DLD1 (cell line): ENCODE measurements around the gene CUTC.
"Not testable (repeated sequence)": the region's sequence is repeated elsewhere in the genome, so short reads cannot be mapped to it uniquely, and the experiment has no call there.

ENCODE experiments used
- in situ Hi-C: cut with HindIII; loops from 2 replicates; pipeline ENCODE4 v1.10.0; 2017; ENCODE audit warnings: low sequenced_read_pairs

The CUTC gene

DNA sequence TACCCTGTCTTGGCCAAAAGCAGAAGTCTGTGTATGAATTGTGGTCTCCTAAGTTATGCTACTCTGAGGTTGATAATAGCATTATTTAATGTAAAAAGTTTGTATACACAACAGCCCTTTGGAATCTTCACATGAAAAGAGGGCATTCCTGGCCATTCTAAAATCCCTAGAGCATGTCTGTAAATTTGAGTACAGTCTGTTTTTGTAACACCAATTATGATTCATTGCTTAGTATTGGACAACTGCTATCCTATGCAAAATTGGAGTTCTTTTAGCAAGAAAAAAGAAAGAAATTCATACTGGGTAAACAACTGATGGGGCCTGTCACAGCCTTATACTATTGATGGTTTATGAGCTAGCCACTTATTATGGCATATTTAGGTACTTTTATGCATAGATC, 10.2 kb downstream of the CUTC start:
- in situ Hi-C loops: no loop called here

DNA sequence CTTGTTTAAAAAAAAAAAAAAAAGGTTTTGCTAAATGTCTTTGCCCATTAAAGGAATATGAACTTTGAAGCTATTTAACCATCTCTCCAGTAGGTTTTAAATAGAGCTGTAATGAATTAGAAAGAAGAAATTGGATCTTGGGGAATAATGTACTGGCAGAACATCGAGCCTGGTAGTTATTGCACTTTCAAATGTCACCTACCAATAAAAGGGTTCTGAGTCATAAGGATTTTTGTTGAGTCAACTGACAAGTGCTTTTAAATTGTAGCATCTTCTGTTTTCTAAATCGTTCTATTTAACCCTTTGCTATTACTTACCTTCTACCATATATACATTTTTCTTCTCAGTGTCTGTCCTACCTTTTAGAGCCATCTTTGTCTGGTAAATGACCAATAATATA, 10.7 kb downstream of the CUTC start:
- in situ Hi-C loops: no loop called here

DNA sequence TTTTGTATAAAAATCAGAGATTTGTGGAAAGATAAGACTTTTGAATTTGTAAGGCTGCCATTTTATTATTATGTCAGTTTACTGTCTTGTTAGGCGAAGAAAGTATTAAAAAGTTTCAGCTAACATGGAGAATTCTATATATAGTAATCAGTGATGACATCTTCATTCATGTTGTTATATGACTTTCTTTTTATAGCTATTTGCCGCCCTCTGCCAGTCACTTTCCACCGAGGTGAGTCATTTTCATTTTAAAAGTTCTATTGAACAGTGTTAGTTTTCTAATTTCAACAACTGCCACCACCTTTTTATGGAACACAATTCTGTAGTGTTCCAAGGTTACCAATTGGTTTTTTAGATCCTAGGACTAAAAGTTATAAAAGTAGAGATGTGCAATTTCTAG, 11.8 kb downstream of the CUTC start:
- in situ Hi-C loops: no loop called here

DNA sequence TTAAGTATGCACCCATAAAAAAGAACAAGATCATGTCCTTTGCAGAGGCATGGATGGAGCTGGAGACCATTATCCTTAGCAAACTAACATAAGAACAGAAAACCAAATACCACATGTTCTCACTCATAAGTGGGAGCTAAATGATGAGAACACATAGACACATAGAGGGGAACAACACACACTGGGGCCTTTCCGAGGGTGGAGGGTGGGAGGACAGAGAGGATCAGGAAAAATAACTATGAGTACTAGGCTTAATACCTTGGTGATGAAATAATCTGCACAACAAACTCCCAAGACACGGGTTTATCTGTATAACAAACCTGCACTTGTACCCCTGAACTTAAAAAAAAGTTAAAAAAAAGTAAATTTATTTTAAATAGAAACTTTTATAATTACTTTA, 14.1 kb downstream of the CUTC start:
- in situ Hi-C loops: not testable (repeated sequence)

DNA sequence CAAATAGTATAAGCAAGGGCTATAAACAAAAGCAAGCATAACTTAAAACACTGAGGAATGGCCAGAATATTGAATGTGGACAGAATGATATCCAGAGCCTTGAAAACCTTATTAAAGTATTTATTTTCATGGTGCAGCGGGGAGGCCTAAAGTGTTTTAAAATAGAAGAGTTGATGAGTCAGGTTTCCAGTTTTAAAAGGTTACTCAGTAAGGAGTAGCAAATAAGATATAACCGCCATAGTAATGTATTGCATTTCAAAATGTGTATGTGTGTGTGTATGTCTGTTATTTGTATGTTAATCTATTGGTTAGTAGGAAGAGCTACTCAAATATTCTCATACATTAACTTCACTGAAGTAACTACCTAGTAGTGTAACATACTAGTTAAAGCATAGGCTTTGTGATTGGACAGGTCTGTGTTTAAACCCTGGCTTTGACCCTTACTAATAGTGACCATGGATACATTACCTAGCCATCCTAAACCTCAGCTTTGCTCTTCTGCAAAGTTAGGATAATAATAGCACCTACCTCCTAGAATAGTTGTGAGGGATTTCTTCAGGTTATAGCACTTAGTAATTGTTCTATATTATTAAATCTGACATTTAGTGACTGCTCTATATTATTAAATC, 16.9 kb downstream of the CUTC start:
- in situ Hi-C loops: no loop called here

DNA sequence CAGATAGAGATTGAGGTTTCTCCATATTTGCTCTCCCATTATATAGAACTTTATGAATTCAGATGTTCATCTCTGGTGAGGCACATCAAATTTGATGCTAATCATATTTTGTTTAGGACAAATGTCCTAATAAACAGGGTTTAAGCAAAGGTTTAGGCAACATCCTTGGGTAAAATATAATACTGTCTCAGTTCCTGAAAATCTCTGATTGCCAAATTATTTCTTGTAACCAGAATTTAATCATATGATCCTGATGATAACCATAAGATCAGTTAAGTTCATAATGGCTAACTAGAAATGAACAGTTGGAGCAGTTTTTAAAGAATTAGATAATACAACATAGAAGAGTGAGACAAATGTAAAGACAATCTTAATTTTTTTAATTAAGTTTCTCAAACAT, 18.6 kb downstream of the CUTC start:
- in situ Hi-C loops: no loop called here

DNA sequence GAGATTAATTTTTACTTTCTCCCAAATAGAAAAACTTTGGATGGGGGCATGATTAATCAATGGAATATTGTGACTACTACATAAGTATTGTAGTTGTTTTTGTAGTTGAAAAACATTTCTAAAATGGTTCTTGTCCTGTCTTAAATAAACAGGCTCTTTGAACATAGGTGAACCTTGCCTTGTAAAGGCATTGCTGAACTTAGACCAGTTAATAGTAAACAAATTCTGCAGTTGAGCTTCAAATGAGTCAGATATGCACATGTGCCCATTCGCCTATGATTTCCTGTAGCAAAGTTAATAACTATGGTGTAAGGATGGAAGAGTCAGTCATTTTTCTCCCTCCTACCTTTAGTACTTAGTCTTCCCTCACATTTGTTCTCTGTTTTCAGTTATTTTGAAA, 22.6 kb downstream of the CUTC start:
- in situ Hi-C loops: no loop called here

DNA sequence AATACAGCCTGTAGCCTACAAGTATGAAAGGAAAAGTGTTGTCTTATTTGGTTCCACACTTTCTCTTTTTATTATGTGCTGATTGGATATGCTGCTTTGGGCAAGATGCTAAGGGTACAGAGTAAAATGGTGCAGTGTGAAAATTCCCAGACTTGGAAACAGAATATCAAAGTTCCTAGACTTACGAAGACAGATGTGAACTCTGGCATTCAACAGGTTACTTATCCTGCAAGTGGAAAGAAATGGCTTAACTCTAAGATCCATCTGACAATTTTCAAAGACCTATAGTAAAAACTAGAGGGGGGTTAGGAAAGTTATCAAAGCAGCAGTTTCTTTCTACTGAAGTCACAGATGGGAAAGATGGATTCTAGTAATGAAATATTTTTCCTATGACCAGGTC, 24.1 kb downstream of the CUTC start:
- in situ Hi-C loops: no loop called here

DNA sequence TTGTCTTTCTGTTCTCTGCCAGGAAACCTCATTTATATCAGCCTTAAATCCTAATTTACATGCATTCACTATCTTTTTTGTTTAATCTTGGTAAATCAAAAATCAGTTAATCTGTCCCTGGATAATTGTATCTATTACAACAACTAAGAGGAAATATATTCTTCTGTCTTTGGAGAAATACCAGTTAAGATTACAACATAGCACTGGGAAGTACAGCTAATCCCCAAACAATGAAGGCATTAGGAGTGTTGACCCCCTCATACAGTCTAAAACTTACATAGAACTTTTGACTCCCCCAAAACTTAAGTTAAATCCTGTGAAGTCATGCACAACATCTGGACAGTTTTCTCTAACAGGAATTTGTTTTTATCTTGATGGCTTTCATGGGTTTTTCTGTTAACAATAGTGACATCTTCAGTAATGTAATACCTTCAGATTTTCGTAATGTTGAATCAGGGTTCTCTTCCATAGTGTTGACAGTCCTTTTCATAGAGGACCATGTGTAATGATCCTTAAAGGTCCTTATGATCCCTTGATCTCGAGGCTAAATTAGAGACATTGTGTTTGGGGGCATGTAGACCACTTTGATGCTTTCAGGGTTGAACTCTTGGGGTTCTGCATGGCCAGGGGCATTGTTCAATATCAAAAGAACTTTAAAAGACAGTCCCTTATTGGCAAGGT, 26.3 kb downstream of the CUTC start:
- in situ Hi-C loops: no loop called here

DNA sequence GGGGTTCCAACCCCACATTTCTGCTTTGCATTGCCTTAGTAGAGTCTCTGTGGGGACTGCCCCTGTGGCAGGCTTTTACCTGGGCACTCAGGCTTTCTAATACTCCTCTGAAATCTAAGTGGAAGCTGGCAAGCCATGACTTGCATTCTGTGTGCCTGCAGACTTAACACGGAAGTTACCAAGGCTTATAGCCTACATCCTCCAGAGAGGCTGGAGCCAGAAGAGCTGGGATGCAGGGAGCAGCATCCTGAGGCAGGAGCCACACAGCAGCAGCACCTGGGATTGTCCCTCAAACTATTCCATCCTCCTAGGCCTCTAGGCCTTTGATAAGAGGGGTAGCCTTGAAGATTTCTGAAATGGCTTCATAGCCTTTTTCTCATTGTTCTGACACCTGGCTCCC, 28.3 kb downstream of the CUTC start:
- in situ Hi-C loops: no loop called here

DNA sequence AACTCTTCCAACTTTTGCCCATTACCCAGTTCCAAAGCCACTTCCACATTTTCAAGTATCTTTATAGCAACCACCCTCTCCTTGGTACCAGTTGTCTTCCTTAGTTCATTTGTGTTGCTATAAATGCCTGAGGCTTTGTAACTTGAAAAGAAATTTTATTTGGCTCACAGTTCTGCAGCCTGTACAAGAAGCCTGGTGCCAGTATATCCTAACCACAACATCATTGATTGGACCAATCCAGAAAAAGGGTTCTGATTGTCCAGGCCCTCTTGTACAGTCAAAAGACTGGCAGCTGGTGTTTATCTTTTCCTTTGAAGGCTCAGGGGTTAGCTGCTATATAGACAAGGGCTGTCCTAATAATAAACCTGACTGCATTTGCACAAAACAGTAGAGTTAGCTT, 29.3 kb downstream of the CUTC start:
- in situ Hi-C loops: no loop called here

DNA sequence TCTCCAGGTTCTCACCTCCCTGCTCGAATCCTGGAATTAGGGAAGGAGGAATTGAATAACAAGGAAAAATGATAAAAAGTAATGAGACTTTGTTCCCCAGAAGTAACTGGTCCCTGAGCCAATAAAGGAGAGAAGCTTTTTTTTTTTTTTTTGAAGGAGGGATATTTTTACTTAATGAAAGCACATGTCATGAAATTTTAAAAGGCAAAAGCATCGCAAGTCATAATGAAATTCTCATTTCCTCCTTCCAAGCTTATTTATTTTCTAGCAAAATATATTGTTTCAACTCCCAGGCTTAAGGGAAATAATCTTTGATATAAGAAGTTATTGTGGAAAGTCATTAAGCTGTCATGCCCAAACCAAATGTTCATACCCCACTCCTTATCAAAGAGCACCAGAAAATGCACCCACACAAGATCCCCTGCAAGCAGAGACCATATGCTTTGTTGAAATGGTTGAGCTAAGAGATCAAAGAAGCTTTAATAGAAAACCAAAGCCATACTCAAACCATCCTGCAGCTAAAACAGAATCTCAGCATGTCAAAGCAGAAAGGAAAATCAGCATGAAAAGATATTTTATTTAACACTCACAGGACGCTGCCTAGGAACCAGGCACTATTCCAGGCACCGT, 33.8 kb downstream of the CUTC start:
- in situ Hi-C loops: no loop called here

DNA sequence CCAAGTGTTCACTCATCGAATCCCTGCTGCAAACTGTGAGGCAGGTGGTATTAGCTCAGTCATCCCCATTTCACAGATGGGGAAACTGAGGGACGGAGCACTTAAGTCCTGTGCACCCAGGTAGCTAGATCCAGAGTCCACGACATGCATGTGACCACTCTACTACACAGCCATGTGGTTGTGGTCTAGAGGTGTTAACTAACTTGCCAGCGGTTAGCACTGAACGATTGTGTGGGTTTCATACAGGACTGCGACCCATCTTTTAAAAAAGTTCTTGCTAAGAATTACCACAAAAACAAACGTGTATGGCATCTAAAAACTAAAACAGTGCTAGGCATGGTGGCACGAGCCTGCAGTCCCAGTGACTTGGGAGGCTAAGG, 34.3 kb downstream of the CUTC start:
- in situ Hi-C loops: no loop called here

DNA sequence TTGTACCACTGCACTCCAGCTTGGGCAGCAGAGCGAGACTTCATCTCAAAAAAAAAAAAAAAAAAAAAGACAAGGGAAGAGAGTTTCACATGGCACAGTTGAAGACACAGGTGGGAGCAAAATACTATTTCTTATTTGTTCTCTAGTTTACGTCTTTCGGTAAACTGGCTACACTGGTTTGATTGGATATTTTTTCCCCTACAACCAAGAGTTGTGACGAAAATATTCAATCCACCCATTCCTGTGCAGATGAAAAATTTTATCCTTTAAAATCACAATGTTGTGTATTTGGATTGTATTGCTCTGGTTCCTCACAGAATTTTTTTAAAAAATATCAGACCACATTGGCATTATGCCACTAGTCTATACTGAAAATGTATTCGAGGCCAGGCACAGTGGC, 35.9 kb downstream of the CUTC start:
- in situ Hi-C loops: no loop called here

DNA sequence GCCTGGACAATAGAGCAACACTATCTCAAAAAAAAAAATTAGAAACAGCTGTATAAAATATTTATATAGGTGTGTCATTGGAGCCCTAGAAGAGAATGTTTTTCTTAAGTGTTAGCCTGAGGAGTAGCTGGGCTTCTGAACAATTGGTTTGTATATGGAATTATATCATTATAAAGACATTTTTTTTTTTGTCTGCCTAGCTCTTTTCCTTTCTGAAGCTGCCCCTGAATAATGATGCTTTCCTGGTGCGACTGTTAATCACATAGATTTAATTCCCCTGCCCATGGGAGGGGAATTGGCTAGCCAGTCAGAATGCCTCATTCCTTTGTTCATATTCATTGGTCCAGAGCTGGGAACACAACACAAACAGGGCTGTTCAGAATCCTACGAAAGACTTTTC, 36.5 kb downstream of the CUTC start:
- in situ Hi-C loops: no loop called here

DNA sequence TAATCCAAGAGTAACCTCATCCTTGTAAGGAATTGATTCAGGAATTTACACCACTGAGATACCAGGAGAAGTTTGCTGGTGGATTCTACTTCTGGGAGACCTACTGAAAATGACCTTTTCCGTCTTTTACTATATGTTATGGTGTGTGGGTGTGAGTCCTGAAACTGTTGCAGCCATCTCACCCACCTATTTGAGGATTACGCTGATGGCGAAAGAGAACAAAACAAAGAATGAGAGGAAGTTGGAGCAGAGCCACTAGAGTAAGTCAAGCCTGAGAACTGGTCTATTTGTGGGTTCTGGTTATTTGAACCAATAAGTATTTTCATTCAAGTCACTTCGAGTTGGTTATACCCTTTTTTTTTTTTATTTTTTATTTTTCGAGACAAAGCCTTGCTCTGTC, 37.7 kb downstream of the CUTC start:
- in situ Hi-C loops: no loop called here

DNA sequence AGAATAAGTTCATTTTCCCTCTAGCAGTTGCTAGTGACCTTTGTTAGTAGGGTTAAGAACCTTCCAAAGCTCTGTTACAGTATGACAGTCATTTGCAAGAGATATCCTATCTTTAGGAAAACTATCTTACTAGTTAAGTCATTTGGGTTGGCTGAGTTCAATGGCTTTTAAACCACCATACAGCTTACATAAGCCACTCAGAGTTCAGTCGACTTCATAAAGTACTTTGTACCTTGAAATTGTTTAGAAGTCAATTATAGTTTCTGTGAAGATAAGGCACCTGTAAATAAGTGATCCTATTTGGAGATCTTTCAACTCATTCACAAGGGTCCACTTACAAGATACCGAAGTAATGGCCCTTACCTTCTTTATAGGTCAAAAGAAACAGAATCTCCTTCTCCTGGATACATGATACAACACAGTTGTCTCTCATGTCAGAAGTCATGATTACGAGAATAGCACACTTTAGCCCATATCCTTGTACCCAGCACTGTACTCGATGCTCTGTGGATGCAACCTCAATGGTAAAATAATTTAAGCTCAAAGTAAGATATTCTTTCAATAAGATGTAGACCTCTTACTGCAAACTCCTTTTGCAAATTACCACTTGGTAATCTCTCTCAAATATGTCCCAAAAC, 38.5 kb downstream of the CUTC start:
- in situ Hi-C loops: no loop called here

DNA sequence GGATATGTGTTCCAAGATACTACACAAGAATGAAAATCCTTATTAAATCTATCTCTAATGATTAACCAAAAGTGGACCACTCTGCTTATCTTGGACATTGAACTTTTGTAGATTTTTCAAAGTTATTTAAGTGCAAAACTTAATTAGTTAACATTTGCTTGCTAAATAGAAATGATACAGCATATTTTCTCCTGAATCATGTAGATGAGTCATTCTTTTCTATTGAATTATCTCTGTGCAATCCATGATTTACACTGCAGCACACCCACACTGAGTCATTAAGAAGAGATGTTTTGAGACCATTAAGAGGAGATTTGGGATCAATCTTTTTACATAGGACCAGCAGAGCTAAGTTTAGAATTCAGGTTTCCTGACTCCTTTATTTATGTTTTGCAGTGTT, 43.8 kb downstream of the CUTC start:
- in situ Hi-C loops: no loop called here

DNA sequence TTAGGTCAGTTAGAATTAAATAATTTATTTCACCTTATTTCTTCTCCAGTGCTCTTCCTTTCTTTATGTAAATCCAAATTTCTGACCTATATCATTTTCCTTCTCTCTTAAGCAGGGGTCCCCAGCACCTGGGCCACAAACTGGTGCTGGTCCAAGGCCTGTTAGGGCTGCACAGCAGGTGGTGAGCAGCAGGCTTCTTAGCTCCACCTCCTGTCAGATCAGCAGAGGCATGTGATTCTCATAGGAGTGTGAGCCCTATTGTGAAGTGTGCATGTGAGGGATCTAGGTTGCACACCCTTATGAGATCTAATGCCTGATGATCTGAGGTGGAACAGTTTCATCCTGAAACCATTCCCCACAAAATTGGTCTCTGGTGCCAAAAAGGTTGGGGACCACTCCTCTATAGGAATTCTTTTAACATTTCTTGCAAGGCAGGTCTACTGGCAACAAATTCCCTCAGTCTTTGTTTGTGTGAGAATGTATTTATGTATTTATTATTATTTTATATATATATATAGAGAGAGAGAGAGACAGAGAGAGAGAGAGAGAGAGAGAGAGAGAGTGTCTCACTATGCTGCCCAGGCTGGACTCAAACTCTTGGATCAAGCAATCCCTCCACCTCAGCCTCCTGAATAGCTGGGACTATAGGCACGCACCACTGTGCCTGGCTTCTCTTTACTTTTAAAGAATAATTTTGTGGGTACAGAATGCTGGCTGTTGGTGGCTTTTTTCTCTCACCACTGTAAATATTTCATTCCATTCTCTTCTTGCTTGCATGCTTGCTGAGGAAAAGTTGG, 46.1 kb downstream of the CUTC start:
- in situ Hi-C loops: no loop called here

DNA sequence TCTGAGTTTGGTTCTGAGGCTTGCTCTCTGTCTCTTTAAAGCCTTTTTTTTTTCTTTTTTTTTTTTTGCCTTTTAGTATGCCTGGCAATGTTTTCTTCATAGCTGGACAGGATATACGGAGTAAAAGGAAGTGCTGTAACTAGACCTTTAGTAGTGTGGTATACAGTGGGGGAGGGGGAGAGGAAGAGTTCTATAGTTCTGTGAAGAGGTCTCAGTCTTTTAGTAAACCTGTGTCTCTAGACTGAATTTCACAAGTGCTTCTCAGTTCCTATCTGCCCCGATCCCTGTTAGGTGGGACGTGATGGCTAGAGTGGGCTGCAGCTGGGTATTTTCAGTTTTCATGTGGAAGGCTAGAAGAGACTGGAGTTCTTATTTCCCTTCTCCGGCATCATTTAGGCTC, 47.3 kb downstream of the CUTC start:
- in situ Hi-C loops: no loop called here

DNA sequence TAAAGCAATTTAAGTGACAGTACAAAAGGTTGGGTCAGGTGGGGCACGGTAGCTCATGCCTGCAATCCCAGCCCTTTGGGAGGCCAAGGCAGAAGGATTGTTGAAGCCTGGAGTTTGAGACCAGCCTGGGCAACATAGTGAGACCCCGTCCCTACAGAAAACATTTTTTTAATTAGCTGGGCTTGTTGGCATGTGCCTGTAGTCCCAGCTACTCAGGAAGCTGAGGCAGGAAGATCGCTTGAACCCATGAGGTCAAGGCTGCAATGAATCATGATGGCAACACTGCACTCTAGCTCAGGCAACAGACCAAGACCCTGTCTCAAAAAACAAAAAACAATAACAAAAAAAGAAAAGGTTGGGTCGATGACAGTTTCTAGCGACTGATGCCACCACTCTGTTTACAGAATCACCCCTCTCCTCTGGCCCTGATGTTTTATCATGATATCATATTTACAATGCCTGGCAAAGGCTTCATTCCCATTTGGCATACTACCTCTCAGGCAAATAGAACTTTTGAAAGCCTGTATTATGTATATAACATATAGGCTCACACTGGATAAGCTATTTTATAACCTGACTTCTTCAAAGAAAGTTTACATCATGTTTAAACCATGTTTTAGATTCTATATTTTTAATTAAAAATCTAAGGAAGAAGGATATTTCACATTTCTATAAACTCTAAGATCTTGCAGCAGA, 49.8 kb downstream of the CUTC start:
- in situ Hi-C loops: no loop called here
